Stimulated activated CD4-positive, alpha-beta T cell treated with anti-CD3 and anti-CD28 coated beads, Interleukin-2, amount 100 ng/mL, for 48 hours (primary cell): ENCODE data around the gene RUNX2.

Experiments used
- DNase-seq, 2 donors: peaks; one replicate each; pipeline ENCODE4 v3.0.0-alpha.2; 2020

The RUNX2 gene

DNA sequence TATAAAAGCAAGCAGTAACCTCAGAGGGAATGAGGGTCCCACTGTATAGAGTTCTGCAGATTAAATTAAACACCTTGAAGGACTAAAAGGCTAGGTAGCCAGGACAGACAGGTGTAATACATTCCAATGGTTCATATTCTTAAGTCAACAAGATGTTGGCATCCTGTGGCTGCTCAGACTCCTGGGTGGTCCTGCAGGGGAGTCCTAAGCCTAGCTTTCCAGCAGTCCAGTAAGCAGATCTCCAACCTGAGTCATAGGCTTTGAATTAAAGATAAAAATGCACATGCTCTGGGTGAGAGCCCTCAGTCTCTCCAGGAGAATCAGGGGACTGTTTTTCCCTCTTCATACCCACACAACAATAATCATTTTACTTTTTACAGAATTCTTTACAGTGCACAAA is 356.9 kb downstream of the RUNX2 start:
- no peak for DNase-seq

DNA sequence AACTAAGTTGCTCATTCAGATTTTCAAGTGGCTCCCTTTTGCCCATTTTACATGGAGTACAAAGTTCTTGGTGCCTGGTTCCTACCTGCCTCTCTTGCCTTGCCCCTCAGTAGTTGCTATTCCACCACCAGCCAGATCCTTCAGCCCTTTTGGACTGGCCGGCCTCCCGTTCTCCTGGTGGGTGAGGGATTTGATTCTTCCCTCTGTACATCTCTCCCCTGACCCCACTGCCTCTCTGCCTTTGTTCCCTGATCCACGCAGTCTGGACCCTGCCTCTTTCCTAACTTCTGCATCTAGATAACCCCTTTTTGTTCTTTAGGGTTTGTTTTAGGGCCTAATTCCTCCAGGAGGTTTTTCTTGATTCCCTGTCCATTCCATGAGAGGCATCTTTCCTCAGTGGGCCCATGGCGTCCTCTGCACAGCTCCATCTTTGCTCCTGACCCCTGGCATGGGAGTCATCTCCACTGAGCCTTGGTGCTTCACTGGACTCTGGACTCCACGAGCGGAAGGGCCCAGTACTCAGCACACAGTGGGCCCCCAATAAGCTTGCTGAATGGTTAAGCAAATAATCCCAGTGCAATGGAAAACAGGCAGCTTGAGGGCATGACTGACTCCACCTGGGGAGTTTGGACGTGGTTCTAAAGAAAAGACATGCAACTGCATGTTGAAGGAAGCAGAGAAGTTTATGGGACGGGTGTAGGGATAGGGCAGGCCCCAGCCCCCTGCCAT is 358.9 kb downstream of the RUNX2 start:
- DNase-seq: no peak

DNA sequence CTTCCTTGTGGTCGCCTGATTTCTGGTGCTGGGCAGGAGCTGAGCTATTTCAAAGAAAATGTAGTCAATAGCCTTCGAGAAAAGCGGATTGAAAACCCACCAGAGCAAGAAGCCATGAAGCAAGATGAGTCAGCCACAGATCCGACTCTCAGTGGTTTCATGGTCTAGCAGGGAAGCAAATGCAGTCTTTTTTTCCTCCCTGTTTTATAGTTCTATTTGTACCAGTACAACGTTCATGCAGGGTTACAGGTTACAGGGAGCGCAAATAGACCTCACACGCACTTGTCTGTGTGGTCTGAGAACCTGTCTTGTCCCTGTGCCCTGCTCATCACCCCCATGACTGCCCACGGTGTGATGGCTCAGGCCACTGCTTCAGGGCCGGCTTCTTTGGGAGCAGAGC is 359.4 kb downstream of the RUNX2 start:
- no peak for DNase-seq

DNA sequence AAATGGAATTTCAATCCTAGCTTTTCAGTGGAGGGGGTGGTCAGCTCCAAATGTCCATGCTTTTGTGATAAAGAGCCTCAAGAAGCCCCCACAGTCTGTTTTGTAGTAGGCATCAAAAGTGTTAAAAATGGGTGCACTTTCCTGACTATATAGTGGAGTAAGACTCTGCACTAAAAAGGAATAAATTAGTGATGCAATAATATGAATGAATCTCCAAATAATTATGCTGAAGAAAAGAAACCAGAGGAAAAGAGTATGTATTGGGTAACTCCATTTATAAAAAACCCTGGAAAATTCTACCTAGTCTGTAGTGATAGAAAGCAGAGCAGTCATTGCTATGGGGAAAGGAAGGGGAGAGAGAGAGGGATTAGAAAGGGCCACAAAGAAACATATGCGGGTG is 360.1 kb downstream of the RUNX2 start:
- no peak for DNase-seq

DNA sequence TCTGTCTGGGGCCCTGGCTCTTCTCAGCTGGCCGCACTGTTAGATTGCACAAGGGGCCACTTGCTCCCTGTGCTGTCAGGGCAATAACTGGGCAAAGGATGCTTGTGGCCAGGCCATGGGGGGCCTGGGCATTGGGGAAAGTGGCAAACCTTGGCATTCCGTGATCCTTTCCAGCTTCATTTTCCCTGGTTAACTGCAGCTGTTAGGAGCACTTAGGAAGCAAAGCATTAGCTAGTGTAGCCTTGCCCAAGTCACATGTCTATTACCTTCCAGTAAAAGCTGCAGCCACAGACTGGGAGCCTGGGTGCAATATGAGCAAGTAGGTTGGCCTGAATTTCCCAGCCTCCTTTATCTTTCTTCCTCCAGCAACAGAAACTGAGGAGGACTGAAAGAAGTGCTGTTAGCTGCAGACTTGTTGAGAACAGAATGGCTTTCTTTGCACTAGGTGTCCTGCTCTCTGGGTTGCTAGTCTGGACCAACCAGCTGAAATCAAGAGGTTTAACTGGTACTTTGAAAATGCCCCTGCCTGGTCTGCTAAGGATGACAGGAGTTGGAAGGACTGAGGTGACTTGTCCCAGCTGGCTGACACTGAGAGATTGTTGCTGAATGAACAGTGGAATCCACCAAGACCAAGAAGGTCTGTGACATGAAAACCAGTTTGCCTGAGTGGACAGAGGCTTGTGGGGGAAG is 361.9 kb downstream of the RUNX2 start:
- no peak for DNase-seq

DNA sequence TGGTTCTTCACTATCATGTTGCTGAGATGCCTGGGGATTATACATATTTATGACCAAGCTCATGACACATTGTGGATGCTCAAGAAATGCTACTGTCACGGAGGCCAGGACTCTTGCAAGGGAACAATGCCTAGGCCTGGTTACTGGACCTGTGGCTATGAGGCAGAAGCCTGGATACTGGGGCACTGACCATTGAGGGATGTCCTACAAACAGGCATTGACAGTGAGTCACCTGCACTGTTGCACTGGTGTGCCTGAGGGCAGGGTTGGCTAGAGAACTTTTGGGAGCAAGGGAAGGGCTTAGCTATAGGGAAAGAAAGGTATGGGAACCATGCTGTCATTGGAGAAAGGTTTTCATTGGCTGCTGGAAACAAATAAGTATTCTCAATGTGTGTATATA is 362.7 kb downstream of the RUNX2 start:
- no peak for DNase-seq

DNA sequence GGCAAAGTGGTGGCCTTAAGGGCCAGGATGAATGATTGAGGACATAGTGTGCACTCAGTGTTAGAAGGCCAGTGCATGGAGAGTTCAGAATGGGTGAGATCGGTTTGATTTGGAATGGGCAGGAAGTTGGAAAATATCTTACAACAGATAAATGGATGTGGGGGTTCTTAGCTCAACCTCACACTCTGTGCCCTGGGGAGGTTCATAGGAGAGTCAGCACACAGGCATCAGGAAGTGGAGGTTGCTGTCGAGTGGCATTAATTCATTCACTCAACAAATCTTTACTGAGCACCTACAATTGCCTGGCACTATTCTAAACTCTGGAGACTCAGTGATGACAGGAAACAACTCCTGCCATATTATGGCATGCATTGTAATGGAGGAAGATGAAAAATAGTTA is 363.3 kb downstream of the RUNX2 start:
- no peak for DNase-seq

DNA sequence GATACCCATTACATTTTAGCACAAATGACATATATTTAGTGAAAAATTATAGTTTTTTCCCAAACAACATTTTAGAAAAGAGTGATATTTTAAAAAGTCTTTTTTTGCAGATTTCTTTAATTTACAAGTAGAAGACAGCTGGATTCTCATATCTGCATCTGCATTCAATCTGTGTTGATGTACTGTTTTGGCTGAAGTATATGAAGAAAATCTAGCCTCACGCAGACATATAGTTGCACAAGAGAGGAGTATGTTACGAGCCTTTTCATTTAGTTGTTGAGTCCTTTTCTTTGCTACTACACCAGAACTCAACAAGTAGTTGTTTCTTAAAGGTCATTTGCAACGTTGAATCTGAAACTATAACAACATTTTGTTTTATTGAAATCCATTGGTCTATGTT is 363.9 kb downstream of the RUNX2 start:
- no peak for DNase-seq

DNA sequence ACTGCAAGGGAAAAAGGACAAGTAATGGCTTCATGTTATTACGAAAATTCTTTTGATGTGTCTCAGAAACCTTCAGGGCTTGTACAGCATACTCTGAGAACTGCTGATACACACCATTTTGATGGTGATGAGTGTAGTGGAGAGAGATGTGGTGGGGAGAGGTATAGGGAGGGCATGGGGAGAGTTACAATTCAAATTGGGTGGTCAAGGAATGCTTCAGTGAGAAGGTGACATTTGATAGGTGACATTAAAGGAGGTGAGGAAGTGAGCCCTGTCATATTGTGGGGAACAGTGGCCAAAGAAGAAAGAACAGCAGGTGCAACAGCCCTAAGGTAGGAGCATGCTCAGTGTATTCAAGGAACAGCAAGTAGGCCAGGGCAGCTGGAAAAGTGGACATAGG is 368.6 kb downstream of the RUNX2 start:
- no peak for DNase-seq

DNA sequence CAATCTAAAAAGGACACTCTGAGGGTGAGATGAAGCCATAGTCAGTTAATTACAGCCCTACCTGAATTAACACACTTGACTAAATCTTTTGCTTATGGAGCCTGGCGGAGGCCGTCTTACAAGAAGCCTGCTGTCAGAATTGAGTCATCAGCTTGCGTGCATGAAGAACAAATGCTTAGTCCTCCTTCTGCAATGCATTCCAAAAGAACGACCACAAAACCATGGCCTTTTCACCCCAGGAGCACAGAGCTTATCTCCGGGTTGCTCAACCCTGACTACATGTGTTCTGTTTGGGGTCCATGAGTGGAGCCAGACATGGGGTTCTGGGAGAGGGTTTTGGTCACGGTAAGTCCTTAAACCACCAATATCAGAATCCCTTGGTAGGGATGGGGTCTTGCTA is 369.5 kb downstream of the RUNX2 start:
- DNase-seq: no peak

DNA sequence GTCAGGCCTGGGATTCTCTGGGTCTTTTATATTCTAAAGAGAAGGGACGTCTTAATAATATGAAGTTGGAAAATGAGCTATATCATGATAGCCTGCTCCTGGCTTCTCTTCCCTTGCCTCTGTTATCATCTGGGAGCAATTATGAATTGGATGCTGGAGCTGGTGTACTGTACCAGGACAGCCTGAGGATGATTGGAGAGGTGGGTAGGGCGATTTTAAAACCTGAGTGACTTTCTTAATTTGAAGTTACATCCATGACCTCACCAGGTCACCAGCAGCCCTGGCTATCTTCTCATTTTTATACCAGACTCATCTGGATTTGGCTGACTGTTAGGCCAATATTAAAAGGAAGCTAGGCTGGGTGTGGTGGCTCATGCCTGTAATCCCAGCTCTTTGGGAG is 369.9 kb downstream of the RUNX2 start:
- no peak for DNase-seq

DNA sequence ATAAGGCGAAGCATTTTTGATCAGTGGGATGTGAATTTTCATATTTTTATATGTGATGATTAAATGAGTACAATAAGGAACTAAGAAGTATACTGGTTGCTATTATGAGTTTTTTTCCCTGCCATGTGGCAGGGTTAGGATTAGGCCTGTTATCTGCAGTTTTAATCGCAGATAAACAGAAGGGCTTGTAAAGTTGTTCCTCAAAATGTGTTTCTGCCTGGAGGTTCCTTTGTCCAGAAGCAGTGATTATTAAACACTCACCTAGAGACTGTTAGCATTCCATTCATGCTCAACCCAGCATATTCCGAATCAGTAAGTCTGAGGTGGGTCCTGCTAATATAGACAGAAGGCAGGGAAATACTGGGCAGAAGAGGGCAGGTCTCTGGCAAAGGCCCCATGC is 371.5 kb downstream of the RUNX2 start:
- no peak for DNase-seq

DNA sequence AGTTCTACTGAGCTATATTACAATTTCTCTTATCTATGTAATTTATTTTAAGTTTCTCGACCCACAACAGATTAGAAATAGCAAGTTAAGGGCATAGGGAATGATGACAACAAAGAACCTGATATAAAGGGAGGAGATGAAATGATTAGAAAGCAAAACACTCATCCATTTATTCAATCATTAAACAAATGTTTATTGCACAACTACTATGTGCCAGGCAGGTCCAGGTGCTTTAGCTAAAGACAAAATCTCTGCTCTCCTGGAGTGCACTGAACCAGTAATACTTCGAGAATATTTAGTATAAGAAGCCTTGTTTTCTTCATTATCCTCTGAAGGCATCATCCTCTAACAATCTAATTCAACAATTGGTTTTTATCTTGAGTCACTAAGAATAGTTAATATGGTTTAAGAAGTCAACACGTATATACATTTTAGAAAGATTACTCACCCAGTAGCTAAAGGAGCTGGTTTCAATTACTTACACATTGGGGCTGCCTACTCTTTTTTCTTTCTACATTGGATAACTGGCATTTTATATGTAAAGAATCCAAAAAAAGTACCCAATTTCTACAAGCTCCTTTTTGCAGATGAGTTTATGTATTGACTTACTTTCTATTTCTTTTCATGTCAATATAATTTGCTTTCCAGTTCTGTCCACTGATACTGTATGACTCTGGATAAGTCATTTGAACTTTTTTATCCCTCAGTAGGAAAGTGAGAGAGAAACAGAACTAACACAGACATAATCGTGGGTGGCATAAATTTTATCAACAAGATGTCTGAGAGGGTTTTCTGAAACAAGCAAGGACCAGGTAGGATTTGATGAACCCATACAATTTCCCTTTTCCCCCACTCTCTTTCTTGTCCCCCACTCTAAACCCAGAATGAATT is 375.0 kb downstream of the RUNX2 start:
- DNase-seq: no peak

DNA sequence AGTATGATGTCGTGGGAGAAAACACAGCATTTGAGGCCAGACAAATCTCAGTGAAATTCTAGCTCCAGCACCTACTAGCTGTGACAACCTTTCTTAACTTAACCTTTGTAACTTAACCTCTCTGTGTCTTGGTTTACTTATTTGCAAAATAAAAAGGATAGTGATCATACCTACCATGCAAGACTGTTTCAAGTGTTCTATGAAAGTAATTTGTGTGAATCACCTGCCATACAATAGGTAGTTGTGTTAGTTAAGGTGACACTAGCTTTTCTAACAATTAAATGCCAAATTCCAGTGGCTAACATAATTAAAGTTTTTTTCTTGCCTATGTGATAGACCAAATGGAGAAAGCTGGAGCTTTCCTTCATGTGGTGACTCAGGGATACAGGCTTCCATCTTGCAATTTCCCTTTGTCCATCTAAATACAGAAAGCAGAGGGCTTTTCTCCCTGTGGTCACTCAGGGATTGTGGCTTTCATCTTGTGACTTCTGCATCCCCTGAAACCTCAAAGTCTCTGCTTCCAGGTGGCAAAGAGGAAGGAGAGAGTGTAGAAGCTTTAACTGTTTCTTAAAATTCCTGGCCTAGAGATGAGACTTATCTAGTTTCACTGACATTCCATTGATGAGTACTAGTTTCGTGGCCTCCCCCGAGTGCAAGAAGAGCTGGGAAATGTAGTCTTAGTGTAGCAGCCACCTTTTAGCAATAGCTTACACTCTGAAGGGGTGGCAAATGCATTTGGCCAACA is 376.1 kb downstream of the RUNX2 start:
- no peak for DNase-seq

DNA sequence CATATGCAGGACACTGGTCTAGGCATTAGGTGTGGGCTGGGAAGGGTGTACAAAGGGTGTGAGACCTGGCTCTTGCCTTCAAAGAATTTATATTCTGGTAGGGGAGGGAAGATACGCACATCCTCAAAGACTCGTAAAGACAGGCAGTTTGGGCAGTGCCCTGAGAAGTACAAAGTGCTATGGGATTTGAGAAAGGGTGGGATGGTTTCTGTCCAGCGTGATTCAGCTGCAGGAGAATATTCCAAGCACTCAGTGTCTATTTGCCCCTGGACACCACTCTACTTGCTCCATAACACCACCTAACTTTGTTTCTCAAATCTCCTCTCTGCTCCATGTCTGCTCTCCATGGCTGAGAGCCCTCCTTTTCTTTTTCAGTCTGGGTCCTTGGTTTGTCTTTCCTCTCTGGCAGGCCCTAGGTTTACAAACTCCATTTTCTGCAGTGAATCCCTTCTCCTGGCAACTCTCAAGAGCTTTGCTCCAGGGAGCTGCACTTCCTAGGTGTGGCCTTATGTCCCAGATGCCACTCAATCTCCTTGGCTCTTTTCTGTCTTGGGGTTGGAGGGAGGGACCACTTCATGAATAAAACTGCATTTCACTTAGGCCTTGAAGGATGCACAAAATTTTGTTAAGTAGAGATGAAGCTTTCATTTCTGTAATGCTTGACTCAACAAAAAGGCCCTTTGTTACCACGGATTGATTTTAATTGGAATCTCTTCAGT is 377.2 kb downstream of the RUNX2 start:
- no peak for DNase-seq

DNA sequence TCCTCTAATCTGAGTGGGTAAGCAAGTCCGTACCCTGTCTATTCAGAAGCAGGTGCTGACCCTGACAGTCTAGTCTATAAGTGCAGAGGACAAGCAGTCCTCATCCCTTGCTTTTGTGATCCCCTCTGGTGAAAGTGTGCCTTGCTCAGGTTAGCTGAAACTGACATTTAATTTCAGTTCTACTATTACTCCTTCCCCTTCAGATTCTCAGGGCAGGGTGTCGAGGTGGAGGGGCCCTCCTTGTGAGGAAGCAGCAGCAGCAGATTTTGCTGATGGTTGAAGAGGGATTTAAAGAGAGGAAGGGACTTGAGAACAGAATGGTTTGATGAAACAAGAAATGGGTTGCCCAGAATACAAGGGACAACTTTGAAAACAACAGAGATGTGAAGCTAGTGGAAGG is 378.2 kb downstream of the RUNX2 start:
- DNase-seq: no peak

DNA sequence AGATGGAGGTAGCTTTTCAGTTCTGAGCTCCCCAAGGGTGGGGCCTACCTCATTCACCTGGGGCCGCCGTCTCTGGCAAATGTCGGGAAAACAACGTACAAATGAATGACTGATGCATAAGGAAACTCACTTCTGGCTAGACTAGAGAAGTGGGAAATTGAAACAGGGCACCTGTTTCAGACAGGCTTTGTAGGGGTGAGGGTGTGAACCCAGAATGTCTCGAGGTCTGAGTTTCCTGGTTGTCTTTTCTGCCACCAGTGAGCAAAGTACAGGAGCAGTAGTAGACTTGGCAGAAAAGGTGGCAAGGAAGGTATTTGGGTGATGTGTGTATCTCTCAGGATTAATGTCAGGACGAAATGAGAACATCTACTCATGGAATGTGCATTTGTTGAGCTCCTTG is 379.0 kb downstream of the RUNX2 start:
- DNase-seq: no peak

DNA sequence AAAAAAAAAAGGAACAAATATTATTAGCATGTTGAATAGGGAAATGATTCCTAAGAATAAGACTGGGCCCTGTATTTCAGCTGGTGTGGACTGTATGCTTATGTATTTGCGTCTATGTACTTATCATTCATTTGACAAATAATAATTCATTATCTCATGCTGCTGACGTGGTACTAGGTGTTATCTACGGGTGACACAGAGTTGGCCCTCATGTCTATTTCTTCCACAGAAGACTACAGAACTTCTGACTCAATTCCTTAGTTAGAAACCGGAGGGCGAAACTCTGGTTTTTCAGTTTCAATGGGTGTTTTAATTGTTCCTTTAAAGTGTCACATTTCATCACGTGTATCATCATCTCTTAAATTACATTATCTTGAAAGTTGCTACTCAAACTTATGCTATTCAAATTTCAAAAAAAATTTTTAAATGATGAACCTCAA is 381.7 kb downstream of the RUNX2 start:
- DNase-seq: peak in 1 of 2 donors; percentile 41

DNA sequence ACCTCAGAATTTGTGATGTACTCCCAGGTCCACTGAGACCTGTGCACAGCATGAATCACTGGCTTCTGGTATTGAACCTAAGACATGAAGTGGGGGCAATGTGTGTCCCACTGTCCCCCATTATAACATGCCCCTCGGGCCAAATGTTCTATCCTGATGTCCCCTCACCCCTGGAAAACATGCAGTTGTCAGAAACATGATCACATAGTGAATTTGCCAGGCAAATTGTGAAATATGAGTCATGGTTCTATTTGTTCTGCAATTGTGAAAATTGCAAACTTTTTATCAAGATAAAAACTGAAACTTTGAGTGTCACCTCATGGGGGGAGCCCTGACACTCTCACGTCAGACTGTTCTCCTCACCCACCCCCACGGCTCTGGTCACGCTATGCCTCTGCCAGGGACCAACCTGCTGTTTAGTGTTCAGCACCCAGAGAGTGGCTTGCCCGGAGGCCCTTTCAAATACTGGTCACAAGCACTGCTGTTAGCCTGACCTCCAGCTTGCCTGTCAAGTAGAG is 382.2 kb downstream of the RUNX2 start:
- peak; percentile 78 to 80 for DNase-seq

DNA sequence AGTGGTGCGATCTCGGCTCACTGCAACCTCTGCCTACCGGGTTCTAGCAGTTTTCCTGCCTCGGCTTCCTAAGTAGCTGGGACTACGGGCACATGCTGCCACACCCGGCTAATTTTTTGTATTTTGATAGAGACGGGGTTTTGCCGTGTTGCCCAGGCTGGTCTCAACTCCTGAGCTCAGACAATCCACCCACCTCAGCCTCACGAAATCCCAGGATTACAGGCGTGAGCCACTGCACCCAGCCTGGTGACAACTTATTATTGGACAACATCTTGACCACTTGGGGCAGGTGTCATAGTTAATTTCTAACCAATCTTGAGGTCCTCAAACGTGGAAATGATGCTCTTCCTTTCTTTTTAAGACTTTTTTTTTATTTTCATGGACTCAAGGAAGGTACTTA is 383.9 kb downstream of the RUNX2 start:
- no peak for DNase-seq

DNA sequence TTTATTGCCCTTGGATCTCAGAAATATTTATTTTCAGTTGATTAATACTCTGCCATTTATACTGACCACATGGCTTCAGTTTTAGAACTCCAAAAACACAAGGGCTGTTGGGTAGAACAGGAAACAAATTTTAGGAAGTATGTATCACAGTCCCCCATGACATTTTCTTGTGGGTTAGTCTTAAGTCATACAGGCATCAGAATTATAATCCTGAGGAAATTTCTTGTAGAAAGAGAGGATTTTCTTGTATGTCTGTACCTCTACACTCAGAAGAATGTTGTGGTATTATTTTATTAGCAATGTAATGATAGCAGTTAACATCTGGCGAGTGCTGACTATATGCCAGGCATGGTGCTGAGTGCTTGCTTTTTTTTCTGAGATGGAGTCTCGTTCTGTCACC is 384.7 kb downstream of the RUNX2 start:
- DNase-seq: no peak
